ENCODE results near the gene ADA. TPM values are rescaled to one million over a fixed set of nuclear protein-coding genes. Genes with fewer than 3 reads are reported as not detected.

Gene ADA
- total and polyA plus RNA-seq, 2 of the 13 experiments (the other 11 are each of a cell fraction or from before 2014, with no cell fraction given), result 2.5 to 11.3 TPM

DNA sequence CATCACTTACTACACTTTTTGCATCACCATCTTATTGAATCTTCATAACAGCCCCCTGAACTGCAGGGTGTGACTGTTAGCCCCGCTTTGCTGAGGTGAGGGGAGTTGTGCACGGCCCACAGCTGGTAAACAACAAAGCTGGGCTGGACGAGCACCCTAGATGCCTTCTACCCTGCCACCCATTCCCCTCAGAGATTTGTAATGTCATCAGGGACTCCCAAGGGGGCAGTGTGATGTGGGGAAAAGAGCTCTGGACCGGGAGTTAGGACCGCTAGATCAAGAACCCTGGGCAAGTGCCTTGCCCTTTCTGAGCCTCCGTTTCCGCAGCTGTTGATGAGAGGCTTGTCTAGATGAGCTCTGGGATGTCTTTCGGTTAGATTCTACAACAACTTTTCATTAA lies 48.2 kb downstream of the ADA start (continued):
- no peak for TF ChIP-seq MZF1 (CRISPR knock-in tag; IDR thresholded peaks at IDR 0.05; ENCODE audit: borderline replicate concordance)
- no peak for TF ChIP-seq PPARG (CRISPR knock-in tag; conservative IDR thresholded peaks at IDR 0.05)
- TF ChIP-seq ZNF720 (CRISPR knock-in tag; IDR thresholded peaks at IDR 0.05), result no peak
- no peak for TF ChIP-seq EED (CRISPR knock-in tag; IDR thresholded peaks at IDR 0.05)
- no peak for TF ChIP-seq GTF3A (CRISPR knock-in tag; conservative IDR thresholded peaks at IDR 0.05)
- TF ChIP-seq ZNF782 (CRISPR knock-in tag; IDR thresholded peaks at IDR 0.05; ENCODE audit: borderline replicate concordance), result no peak
- TF ChIP-seq ZNF510 (CRISPR knock-in tag; IDR thresholded peaks at IDR 0.05; ENCODE audit: low read depth), result no peak
- TF ChIP-seq NFIB (CRISPR knock-in tag; IDR thresholded peaks at IDR 0.05; ENCODE audit: borderline replicate concordance), result no peak
- TF ChIP-seq, protein P1, sequence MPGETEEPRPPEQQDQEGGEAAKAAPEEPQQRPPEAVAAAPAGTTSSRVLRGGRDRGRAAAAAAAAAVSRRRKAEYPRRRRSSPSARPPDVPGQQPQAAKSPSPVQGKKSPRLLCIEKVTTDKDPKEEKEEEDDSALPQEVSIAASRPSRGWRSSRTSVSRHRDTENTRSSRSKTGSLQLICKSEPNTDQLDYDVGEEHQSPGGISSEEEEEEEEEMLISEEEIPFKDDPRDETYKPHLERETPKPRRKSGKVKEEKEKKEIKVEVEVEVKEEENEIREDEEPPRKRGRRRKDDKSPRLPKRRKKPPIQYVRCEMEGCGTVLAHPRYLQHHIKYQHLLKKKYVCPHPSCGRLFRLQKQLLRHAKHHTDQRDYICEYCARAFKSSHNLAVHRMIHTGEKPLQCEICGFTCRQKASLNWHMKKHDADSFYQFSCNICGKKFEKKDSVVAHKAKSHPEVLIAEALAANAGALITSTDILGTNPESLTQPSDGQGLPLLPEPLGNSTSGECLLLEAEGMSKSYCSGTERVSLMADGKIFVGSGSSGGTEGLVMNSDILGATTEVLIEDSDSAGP (CRISPR knock-in tag; IDR thresholded peaks at IDR 0.05; ENCODE audit: borderline replicate concordance), result no peak

- POLR2A ChIA-PET, result interaction anchor here (0.9 kb wide), 1 partner anchor 80 kb away, joined by 3 read pairs; the partner anchor contains the start of gene SERINC3
- CTCF ChIA-PET (ENCODE audit: low intra/inter-chr PET ratio, low total read pairs), result no interaction called here
- peak overlapping the region; percentile 25 for H3K4me2 ChIP-seq (ENCODE audit: low read depth, low read length)
- TF ChIP-seq ETV6 (CRISPR knock-in tag; conservative IDR thresholded peaks at IDR 0.05) (no peak), ZNF775 (CRISPR knock-in tag; IDR thresholded peaks at IDR 0.05; ENCODE audit: borderline replicate concordance) (no peak), ZKSCAN5 (CRISPR knock-in tag; IDR thresholded peaks at IDR 0.05) (no peak), ZNF703 (CRISPR knock-in tag; IDR thresholded peaks at IDR 0.05; ENCODE audit: borderline replicate concordance) (no peak), TBX2 (CRISPR knock-in tag; IDR thresholded peaks at IDR 0.05; ENCODE audit: borderline replicate concordance) (0 out of 2 replicates have a peak, but pooled peaks have one; percentile 23), NFE2L1 (CRISPR knock-in tag; IDR thresholded peaks at IDR 0.05; ENCODE audit: borderline replicate concordance) (no peak), SOX13 (IDR thresholded peaks at IDR 0.05) (no peak), SOX13 (CRISPR knock-in tag; conservative IDR thresholded peaks at IDR 0.05 in 1 of 2, IDR thresholded peaks at IDR 0.05 in 1 of 2) (peak in 1 of 2 experiments; percentile 19; a peak in 1 of 4 replicates), ZNF709 (CRISPR knock-in tag; IDR thresholded peaks at IDR 0.05) (no peak), ZNF446 (CRISPR knock-in tag; IDR thresholded peaks at IDR 0.05) (no peak), AHR (CRISPR knock-in tag; IDR thresholded peaks at IDR 0.05) (no peak), TCF7 (IDR thresholded peaks at IDR 0.05; ENCODE audit: low read depth) (no peak), GTF3A (CRISPR knock-in tag; conservative IDR thresholded peaks at IDR 0.05) (no peak), ZNF468 (CRISPR knock-in tag; IDR thresholded peaks at IDR 0.05) (no peak)
- TF ChIP-seq, protein P2, sequence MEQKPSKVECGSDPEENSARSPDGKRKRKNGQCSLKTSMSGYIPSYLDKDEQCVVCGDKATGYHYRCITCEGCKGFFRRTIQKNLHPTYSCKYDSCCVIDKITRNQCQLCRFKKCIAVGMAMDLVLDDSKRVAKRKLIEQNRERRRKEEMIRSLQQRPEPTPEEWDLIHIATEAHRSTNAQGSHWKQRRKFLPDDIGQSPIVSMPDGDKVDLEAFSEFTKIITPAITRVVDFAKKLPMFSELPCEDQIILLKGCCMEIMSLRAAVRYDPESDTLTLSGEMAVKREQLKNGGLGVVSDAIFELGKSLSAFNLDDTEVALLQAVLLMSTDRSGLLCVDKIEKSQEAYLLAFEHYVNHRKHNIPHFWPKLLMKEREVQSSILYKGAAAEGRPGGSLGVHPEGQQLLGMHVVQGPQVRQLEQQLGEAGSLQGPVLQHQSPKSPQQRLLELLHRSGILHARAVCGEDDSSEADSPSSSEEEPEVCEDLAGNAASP (CRISPR knock-in tag; IDR thresholded peaks at IDR 0.05; ENCODE audit: borderline replicate concordance), result peak; percentile 50; the same call in 1 of the 2 replicates
These were observed 49.7 kb downstream of the ADA start for GRCh38 chr20:44601801-44602204.

More at GRCh38 chr20:44601801-44602204, 49.7 kb downstream of the ADA start:
- H3K36me3 ChIP-seq (replicated peaks in 1 of 2; ENCODE audit: control insufficient read depth in 1 of 2, insufficient read depth in 2 of 2, low read length in 2 of 2), result no peaks in the 10 kb centered on the region
- no peaks in the 10 kb centered on the region for H4K20me1 ChIP-seq (ENCODE audit: insufficient read depth, low read length)
- intact Hi-C loops (cut with micrococcal nuclease; ENCODE audit: unreplicated experiment) (no loop called here), in situ Hi-C loops (cut with HindIII; ENCODE audit: extremely low pct_ligation_motif_present, low pct_unique_long_range_greater_than_20kb) (no loop called here)
- BruUV-seq (replicated peaks), result no TSS peak
- H3K27me3 ChIP-seq (ENCODE audit: control insufficient read depth in 1 of 2, insufficient read depth in 2 of 2, low read length in 2 of 2), result no peaks in the 10 kb centered on the region
- H3K79me2 ChIP-seq (ENCODE audit: insufficient read depth, low read length), result no peaks in the 10 kb centered on the region
- no peak overlapping the region; the same call in 1 of the 2 replicates for H3K9ac ChIP-seq (ENCODE audit: insufficient read depth, low read depth, low read length)
- FAIRE-seq, result no peak
- peak; percentile 25 for ATAC-seq
- no peak overlapping the region for H2AFZ ChIP-seq (ENCODE audit: low read length)
- no peaks in the 10 kb centered on the region for H3K9me3 ChIP-seq (ENCODE audit: low read length)
- no peak overlapping the region for H3K4me3 ChIP-seq (replicated peaks in 1 of 3; ENCODE audit: insufficient read depth in 1 of 3, low read depth in 2 of 3, low read length in 3 of 3)
- 6% methylated on average over 1 of the region's 1 CpG for WGBS (ENCODE audit: low lambda C conversion rate)
- peak overlapping the region; percentile 3 for H3K27ac ChIP-seq (ENCODE audit: extremely low read length, insufficient read depth, low read length)
- no peak for DNase-seq (ENCODE audit: low spot score)
- peaks cover 25% of the 10 kb centered on the region for H3K4me1 ChIP-seq (ENCODE audit: insufficient read depth, low read length)

All from HepG2 (cell line).